PC-3 (cell line): ENCODE measurements around the gene PHF19.

Source experiments
- EZH2 ChIP-seq: fragments of 300-600 bp; sonication (generic); IDR thresholded peaks from one replicate; pipeline ENCODE4 v1.6.1; 2017; ENCODE audit warnings: antibody characterized with exemption, mild to moderate bottlenecking, low read length; ENCODE audit not compliant: unreplicated experiment
- EZH2phosphoT487 ChIP-seq: fragments of 300-600 bp; sonication (generic); IDR thresholded peaks from 2 replicates; pipeline ENCODE4 v1.6.1; 2018; ENCODE audit warnings: mild to moderate bottlenecking, antibody characterized with exemption, low read length, borderline replicate concordance
- TF ChIP-seq, protein P1 (sequence below): fragments of 300-600 bp; sonication (generic); conservative IDR thresholded peaks from 2 replicates; pipeline ENCODE4 v1.5.1; 2017; ENCODE audit warnings: antibody characterized with exemption, low read depth, mild to moderate bottlenecking, low read length

DNA sequence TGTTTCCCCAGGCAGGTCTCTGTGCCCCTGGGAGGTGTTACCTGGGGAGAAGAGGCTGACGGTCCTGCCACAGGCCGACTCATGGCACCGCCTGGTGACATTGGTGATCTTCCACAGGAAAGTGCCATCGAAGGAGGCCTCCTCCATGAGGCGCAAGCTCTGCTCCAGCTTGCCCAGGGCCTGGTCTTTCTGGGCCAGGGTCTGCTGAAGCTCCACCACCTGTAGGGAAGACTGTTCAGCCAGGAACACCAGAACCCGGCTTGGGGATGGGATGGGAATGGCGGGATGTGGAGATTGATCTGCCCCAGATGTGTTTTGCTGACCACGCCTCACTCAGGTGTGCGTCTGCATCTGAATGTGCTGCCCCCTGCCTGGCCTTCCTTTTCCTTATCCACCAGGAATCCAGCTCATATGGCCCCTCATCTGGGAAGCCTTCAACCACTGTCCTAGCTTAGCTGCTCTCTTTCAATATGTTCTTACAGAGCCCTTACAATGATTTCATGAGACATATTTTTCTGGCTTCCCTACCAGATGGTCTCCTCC, 34.4 kb upstream of the PHF19 start:
- TF ChIP-seq, protein P1, sequence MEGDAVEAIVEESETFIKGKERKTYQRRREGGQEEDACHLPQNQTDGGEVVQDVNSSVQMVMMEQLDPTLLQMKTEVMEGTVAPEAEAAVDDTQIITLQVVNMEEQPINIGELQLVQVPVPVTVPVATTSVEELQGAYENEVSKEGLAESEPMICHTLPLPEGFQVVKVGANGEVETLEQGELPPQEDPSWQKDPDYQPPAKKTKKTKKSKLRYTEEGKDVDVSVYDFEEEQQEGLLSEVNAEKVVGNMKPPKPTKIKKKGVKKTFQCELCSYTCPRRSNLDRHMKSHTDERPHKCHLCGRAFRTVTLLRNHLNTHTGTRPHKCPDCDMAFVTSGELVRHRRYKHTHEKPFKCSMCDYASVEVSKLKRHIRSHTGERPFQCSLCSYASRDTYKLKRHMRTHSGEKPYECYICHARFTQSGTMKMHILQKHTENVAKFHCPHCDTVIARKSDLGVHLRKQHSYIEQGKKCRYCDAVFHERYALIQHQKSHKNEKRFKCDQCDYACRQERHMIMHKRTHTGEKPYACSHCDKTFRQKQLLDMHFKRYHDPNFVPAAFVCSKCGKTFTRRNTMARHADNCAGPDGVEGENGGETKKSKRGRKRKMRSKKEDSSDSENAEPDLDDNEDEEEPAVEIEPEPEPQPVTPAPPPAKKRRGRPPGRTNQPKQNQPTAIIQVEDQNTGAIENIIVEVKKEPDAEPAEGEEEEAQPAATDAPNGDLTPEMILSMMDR: no peak
- TF ChIP-seq EZH2phosphoT487: no peak
- TF ChIP-seq EZH2: no peak
